HG03060 (cell line): Measurements from ENCODE around the gene PSME3IP1.
"Not testable (repeated sequence)": the region's sequence is repeated elsewhere in the genome, so short reads cannot be mapped to it uniquely, and the experiment has no call there.

Source experiments
- ATAC-seq: cut with Tn5 transposase; IDR thresholded peaks from one replicate; pipeline ENCODE4 v1.9.1; 2021; ENCODE audit warnings: low read depth, moderate number of reproducible peaks; ENCODE audit not compliant: unreplicated experiment

PSME3IP1 gene

DNA sequence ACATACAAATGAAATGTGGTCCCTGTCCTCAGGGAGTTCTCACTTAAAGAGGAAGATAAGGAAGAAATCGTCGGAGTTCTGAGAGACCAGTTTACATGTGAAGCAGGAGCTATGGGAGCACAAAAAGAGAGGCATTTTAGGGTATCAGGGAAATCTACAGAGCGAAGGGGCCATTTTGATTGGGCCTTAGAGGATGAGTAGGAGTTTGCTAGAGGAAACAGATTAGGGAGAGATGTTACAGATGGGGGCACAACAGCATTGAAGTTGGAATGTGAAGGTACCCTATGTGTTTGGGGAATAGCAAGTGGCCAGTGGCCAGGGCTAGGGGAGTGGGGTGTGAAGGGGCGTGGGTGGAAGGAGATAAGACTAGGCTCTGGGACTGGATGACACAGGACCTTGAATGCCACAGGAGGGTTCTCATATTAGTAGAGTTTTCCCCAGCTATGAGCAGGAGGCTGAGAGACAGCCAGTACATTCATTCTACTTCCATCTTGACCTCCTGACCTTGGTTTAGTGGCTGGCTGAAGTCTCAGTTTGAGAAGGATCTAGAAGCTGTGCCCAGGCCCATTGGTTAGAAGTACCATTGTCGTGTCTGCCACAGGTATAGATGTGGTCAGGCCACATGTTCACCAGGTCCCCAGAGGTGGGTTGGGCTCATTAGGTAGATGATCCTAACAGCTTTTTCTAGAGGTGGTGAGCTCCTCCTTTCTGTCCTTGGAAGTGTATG, 58.6 kb downstream of the PSME3IP1 start:
- ATAC-seq = no peak

DNA sequence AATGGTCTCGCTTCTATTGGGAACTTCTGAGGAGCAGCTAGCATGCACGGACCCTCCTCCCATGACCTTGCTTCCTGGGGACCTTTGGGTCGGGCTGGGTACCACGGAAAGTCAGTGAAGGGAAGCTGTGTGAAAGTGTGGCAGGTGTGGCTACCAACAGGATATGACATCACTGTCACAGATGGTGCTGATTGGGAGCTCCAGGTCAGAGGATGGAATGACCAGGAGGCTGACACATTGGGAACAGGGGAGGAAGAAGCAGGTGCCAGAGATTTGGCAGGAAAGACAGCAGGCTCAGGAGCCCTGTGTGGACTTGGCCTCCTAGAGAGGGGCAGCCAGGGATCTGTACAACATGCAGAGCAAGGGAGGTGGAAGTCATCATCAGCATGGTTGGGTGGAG, 59.4 kb downstream of the PSME3IP1 start:
- ATAC-seq = no peak

- ATAC-seq = no peak
Measured at GRCh38 chr16:57125969-57126368, 59.9 kb downstream of the PSME3IP1 start.

DNA sequence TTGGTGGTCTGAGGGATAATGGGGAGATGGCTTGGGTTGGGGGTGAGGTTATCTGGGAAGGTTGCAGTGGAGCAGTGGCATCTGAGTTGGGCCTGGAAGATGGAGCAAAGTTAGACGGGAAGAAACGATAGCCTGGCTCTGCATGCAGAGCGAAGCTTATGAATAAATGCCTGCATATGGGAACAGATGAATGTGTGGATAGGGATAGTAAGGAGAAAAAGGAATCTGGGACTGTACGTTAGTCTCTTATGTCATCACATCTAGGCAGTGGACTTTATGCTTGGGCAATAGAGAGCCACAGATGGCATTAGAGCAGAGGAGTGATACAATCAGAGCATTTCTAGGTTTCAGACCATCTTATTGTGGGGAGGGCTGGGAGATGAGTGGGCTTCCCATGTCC, 60.5 kb downstream of the PSME3IP1 start:
- ATAC-seq = no peak

DNA sequence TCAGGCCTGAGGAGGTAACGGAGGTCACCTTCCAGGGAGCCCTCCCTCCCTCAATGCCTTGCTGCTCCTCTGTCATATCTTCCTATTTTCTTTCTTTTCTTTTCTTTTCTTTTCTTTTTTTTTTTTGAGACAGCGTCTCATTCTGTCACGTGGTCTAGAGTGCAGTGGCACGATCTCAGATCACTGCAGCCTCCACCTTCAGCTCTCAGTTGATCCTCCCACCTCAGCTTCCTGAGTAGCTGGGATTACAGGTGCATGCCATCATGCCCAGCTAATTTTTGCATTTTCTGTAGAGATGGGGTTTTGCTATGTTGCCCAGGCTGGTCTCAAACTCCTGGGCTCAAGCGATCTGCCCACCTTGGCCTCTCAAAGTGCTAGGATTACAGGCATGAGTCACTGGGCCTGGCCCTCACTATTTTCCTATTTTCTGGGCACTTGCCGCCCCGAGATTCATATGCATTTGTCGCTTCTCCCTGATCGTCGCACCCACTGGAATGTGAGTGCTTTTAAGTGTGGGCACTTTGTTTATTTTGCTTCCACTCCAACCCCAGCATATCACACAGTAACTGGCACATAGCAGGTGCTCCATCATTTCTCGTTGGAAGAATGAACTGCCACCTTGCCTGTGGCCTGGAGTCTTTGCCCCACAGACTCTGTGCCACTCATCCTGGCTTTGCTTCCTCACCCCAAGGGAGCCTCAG, 61.7 kb downstream of the PSME3IP1 start:
- no peak for ATAC-seq

- ATAC-seq = no peak
Measured at GRCh38 chr16:57123216-57123973, 62.4 kb downstream of the PSME3IP1 start.

DNA sequence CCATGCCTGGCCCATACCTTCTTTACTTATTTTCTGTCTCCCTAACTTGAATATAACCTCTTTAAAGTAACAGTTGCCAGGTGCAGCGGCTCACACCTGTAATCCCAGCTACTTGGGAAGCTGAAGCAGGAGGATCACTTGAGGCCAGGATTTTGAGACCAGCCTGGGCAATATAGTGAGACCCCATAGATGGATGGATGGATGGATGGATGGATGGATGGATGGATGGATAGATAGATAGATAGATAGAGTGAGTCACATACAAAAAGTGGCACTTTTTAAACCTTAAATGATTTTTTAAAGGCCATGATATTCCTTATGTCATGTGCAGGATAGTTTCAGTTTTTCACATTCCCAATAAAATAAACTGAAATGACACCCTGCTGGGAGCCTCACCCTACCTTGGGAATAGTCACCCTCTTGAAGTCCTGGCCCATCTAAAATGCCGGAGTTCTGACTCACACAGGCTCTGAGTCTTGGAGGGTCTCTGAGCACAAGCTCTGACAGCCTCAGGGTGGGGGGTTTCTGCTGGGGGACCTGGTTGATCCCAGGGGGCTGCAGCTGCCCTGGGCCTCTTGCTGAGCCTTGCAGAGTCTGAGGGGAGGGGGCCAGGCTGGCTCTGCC, 67.3 kb downstream of the PSME3IP1 start:
- ATAC-seq = no peak

DNA sequence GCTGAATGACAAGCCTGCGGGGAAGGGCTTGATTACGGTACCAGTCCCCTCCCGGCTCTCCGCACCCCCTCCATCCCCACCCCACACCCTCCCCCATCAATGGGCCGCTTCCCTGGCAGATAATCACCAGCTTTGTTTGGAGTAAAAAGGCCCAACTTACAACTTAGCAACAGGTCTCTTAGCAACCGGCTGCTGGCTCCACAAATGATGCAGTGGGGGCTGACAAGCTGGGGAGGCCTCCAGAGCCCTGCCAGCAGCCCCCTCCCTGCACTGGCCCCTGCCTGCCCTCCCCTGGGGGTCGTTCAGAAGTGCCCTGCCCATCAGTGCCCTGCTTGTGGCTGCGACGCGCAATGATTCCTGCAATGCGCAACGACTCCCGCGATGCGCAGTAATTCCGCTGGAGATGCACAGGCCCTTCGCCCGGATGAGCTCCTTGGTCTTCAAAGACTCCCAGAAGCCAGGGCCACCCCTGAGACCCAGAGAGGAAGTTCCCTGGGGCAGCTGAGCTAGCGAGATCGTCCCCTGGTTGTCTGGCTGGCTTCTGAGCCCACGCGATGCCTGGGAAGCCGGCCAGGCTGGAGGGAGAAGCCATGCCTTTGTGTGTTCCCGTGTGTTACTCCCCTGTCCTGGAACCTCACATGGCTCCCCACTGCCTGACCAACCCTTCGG, 70.2 kb downstream of the PSME3IP1 start:
- no peak for ATAC-seq

GRCh38 chr16:57115168-57115513, 70.7 kb downstream of the PSME3IP1 start:
- ATAC-seq = no peak

- ATAC-seq = no peak
Measured at GRCh38 chr16:57113664-57114063, 72.2 kb downstream of the PSME3IP1 start.

GRCh38 chr16:57113042-57113453, 72.8 kb downstream of the PSME3IP1 start:
- ATAC-seq = no peak

DNA sequence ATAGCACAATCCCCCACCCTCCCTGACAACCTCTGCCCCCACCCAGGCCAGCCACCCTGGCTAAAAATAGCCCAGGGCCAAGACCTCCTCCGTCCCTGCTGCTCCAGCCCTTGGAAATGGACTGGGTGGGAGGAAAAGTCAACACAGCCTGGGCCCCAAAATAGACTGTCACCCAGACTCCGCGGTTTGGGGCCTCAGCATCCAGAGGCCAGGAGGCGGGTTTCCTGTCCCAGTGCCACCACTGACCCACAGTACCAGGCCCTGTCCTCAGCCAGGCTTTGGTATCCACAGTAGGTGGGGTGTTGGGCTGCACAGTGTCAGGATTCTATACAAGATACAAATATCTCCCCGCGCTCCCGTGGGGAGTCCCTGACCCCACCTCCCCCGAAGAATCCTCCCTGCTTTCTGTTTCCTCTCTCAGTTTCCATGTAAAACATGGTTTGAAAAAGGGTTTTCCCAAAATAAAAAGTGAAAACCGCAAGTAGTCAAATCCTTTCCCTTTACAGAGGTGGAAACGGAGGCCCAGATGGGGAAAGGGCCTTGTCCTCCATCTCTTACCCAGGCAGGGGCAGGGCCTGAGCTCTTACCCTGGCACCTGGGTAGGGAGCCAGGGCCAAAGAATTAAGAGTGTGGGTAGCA, 73.3 kb downstream of the PSME3IP1 start:
- no peak for ATAC-seq

DNA sequence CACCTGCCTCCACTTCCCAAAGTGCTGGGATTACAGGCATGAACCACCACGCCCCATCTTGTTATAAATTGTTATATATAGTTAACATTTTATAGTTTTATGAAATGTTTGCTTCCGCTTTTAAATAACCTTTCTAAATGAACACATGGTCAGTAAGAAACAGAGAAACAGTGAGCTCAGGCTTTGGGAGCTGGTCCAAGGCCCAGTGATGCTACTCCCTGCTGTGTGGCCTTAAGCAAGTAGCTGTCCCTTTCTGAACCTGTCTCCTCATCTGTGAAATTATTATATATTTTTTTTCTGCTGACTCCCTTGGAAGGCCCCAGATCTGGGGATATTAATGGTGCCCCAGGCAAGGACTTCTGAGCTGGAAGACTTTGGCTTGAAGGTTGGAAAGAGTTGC, 74.4 kb downstream of the PSME3IP1 start:
- ATAC-seq = no peak

- ATAC-seq = no peak
Measured at GRCh38 chr16:57110937-57111336, 74.9 kb downstream of the PSME3IP1 start.

GRCh38 chr16:57109259-57110105, 76.4 kb downstream of the PSME3IP1 start:
- ATAC-seq = not testable (repeated sequence)

- no peak for ATAC-seq
Measured at GRCh38 chr16:57108432-57108831, 77.4 kb downstream of the PSME3IP1 start.

DNA sequence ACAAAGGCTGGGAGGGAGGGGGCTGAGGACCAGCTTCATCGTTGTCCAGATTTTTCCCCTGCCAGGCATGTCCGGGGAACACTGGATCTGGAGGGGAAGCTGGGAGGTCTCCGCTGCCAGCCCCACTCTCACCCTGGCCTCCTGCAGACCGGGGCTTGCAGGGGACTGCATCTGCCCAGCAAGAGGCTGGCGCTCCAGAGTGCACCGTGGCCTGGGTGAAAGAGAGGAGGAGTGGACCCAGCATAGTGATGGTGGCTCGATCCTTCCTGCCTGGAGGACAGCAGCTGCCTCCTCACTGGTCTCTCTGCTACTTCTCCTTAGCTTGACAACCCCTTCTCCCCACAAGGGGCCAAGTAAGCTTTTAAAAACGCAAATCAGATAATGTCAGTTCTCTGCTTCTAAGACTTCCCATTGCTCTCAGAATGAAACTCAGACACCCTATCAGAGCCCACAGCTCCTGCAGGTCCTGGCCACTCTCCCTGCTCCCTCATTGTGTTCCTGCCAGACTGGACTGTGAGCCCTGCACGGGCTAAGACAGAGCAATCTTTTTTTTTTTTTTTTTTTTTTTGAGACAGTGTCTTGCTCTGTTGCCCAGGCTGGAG, 78.4 kb downstream of the PSME3IP1 start:
- ATAC-seq = no peak

DNA sequence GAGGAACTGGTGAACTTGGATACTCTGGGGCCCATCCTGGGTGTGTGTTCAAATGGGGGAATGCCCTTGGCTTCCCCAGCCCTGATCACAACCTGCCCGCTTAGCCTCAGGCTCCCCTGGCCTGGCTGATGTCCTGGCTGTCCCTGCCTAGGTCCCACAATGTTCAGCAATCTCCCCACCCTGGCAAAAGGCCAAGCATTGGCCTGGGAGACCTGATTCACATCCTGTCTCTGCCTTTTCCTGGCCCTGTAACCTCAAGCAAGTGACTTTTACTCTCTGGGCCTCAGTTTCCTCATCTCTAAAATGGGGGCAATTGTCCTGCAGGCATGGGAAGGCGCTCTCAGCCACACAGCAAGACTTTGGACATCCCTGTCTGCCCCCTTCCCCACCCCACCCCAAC, 79.1 kb downstream of the PSME3IP1 start:
- ATAC-seq = no peak

DNA sequence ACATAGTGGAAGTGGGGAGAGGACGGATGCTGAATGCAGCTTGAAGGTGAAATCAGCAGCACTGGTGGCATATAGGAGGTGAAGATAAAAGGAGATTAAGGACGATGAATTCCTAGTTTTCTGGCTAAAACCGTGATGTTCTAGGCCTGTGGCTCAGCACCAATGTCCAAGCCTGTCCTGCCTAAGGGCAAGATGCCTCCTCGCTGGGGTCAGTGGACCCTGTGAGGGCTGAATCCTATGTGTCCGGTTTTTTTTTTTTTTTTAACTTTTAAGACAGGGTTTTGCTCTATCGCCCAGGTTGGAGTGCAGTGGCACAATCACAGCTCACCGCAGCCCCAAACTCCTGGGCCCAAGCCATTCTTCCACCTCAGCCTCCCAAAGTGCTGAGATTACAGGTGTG, 80.7 kb downstream of the PSME3IP1 start:
- no peak for ATAC-seq
